PC-9 (cell line): ENCODE measurements around the gene AHDC1. TPM values are rescaled to one million over a fixed set of nuclear protein-coding genes. Genes with fewer than 3 reads are reported as not detected.
"Not testable (repeated sequence)": the region's sequence is repeated elsewhere in the genome, so short reads cannot be mapped to it uniquely, and the experiment has no call there.

ENCODE experiments used
- BruUV-seq: library from RNA; stranded (reverse); fragments of 400-500 nt; replicated peaks from 2 replicates; lab custom pipeline; 2021; lab: Mats Ljungman, UMichigan
- CTCF ChIA-PET: fragments of 300-600 bp; sonication (Branson Sonifier 250); formaldehyde crosslinking; loops from one replicate; lab custom pipeline; 2022; ENCODE audit warnings: antibody characterized with exemption; lab: Charles Lee
- POLR2A ChIA-PET: fragments of 300-600 bp; sonication (Branson Sonifier 250); formaldehyde crosslinking; loops from one replicate; lab custom pipeline; 2022; ENCODE audit warnings: antibody characterized with exemption; ENCODE audit not compliant: unreplicated experiment; lab: Charles Lee
- DNase-seq, 2 experiments: peaks; one replicate each; pipeline versions ENCODE4 v3.0.0 to v3.0.0-alpha.2; 2015 to 2022; ENCODE audit warnings: mixed read lengths in 1 of 2
- H2AFZ ChIP-seq: fragments of 200-600 bp; sonication (generic); 2 replicates; pipeline ENCODE4 v1.8.1; 2017; ENCODE audit warnings: antibody characterized with exemption
- H3F3A ChIP-seq: fragments of 200-600 bp; sonication (generic); 2 replicates; pipeline ENCODE4 v1.8.1; 2017; ENCODE audit warnings: antibody characterized with exemption, mild to moderate bottlenecking, low read depth; ENCODE audit not compliant: insufficient read depth
- H3K27ac ChIP-seq: fragments of 200-600 bp; sonication (generic); 2 replicates; pipeline ENCODE4 v1.6.1; 2016; ENCODE audit warnings: mixed run types
- H3K27me3 ChIP-seq: fragments of 200-600 bp; sonication (generic); 2 replicates; pipeline ENCODE4 v1.6.1; 2016; ENCODE audit warnings: low read depth, mixed run types; ENCODE audit not compliant: insufficient read depth
- H3K36me3 ChIP-seq: fragments of 200-600 bp; sonication (generic); 2 replicates; pipeline ENCODE4 v1.6.1; 2016; ENCODE audit warnings: low read depth, mixed run types
- H3K4me1 ChIP-seq: fragments of 200-600 bp; sonication (generic); replicated peaks from 2 replicates; pipeline ENCODE4 v1.6.1; 2016; ENCODE audit warnings: mixed run types; ENCODE audit not compliant: insufficient read depth
- H3K4me2 ChIP-seq: fragments of 200-600 bp; sonication (generic); 2 replicates; pipeline ENCODE4 v1.6.1; 2017; ENCODE audit warnings: mixed run types
- H3K4me3 ChIP-seq: fragments of 200-600 bp; sonication (generic); 2 replicates; pipeline ENCODE4 v1.6.1; 2016; ENCODE audit warnings: mixed run types
- H3K79me2 ChIP-seq: fragments of 200-600 bp; sonication (generic); 2 replicates; pipeline ENCODE4 v1.6.1; 2017; ENCODE audit warnings: low read depth, mixed run types
- H3K9me2 ChIP-seq: fragments of 200-600 bp; sonication (generic); 2 replicates; pipeline ENCODE4 v1.8.1; 2017; ENCODE audit warnings: mild to moderate bottlenecking; ENCODE audit not compliant: insufficient read depth
- H3K9me3 ChIP-seq: fragments of 200-600 bp; sonication (generic); 2 replicates; pipeline ENCODE4 v1.8.1; 2016; ENCODE audit warnings: low read depth; ENCODE audit not compliant: insufficient read depth
- H4K20me1 ChIP-seq: fragments of 200-600 bp; sonication (generic); 2 replicates; pipeline ENCODE4 v1.8.1; 2017; ENCODE audit not compliant: insufficient read depth
- EZH2 ChIP-seq: fragments of 200-600 bp; sonication (generic); IDR thresholded peaks from 2 replicates; pipeline ENCODE4 v1.8.0; 2017; ENCODE audit warnings: antibody characterized with exemption, low read depth
- intact Hi-C: fragments of 100-400 bp; cut with micrococcal nuclease; formaldehyde crosslinking; loops from one replicate; pipeline ENCODE4 v1.10.0; 2022; ENCODE audit not compliant: unreplicated experiment
- total RNA-seq: library from RNA; stranded (reverse); gene quantifications from 2 replicates; pipeline ENCODE4 v1.2.3, GENCODE V29; 2021
- TF ChIP-seq, protein P1 (sequence below): fragments of 200-600 bp; sonication (generic); conservative IDR thresholded peaks from 2 replicates; pipeline ENCODE4 v1.6.1; 2017; ENCODE audit warnings: mixed run types, antibody characterized with exemption, mild to moderate bottlenecking, moderate library complexity

Gene AHDC1
- total RNA-seq, 1 experiment from 2014 or later = 48.8 TPM

DNA sequence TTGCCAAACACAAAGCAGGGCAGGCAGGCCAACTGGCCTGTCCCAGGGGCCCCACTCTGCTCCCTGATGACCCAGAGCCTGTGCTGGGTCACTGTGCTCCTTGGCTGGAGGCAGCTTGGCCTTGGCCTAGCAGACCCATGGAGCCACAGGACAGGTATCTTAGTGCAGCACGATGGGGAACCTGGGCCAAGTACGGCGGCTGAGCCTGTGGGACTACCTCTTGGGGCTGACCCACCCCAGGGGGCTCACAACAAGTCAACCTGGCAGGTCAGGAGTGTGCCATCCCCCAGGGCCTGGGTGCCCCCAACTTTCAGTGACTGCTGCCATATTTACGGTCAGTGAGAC lies 41.1 kb upstream of the AHDC1 start:
- H3K36me3 ChIP-seq = no peaks in the 10 kb centered on the region
- TF ChIP-seq EZH2 = no peak
- TF ChIP-seq, protein P1, sequence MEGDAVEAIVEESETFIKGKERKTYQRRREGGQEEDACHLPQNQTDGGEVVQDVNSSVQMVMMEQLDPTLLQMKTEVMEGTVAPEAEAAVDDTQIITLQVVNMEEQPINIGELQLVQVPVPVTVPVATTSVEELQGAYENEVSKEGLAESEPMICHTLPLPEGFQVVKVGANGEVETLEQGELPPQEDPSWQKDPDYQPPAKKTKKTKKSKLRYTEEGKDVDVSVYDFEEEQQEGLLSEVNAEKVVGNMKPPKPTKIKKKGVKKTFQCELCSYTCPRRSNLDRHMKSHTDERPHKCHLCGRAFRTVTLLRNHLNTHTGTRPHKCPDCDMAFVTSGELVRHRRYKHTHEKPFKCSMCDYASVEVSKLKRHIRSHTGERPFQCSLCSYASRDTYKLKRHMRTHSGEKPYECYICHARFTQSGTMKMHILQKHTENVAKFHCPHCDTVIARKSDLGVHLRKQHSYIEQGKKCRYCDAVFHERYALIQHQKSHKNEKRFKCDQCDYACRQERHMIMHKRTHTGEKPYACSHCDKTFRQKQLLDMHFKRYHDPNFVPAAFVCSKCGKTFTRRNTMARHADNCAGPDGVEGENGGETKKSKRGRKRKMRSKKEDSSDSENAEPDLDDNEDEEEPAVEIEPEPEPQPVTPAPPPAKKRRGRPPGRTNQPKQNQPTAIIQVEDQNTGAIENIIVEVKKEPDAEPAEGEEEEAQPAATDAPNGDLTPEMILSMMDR = no peak
- H3K27ac ChIP-seq = no peak overlapping the region
- intact Hi-C loops = no loop called here
- no peaks in the 10 kb centered on the region for H3K79me2 ChIP-seq
- no peak overlapping the region for H2AFZ ChIP-seq
- DNase-seq = no peak
- no TSS peak for BruUV-seq
- H3K27me3 ChIP-seq = no peaks in the 10 kb centered on the region
- peaks cover 1% of the 10 kb centered on the region; the same call in 1 of the 2 replicates for H3K4me1 ChIP-seq
- H4K20me1 ChIP-seq = no peaks in the 10 kb centered on the region
- ChIA-PET CTCF (no interaction called here), POLR2A (no interaction called here)
- no peak overlapping the region for H3K4me2 ChIP-seq
- H3F3A ChIP-seq = 0 out of 2 replicates have a peak, but pooled peaks cover 1% of the 10 kb centered on the region
- H3K9me3 ChIP-seq = no peaks in the 10 kb centered on the region
- no peak overlapping the region for H3K4me3 ChIP-seq
- no peaks in the 10 kb centered on the region for H3K9me2 ChIP-seq

- H2AFZ ChIP-seq = no peak overlapping the region
Measured at GRCh38 chr1:27644369-27645070, 40.6 kb upstream of the AHDC1 start.

GRCh38 chr1:27643600-27644368 lies 39.8 kb upstream of the AHDC1 start:
- Histone ChIP-seq H3K79me2 (no peaks in the 10 kb centered on the region), H3K4me2 (no peak overlapping the region), H2AFZ (no peak overlapping the region), H3K9me3 (no peaks in the 10 kb centered on the region), H3K27me3 (no peaks in the 10 kb centered on the region), H3K4me3 (no peak overlapping the region), H3K27ac (no peak overlapping the region), H3K36me3 (no peaks in the 10 kb centered on the region), H3F3A (no peaks in the 10 kb centered on the region), H4K20me1 (no peaks in the 10 kb centered on the region), H3K9me2 (no peaks in the 10 kb centered on the region), H3K4me1 (no peaks in the 10 kb centered on the region)
- CTCF ChIA-PET = no interaction called here
- BruUV-seq = no TSS peak
- intact Hi-C loops = no loop called here
- TF ChIP-seq, protein P1 = peak; percentile 71
- no peak for TF ChIP-seq EZH2
- POLR2A ChIA-PET = no interaction called here
- peak in 1 of 2 experiments; percentile 33 for DNase-seq

More at GRCh38 chr1:27644369-27645070, 40.6 kb upstream of the AHDC1 start:
- H3K27me3 ChIP-seq = no peaks in the 10 kb centered on the region
- TF ChIP-seq EZH2 = no peak
- TF ChIP-seq, protein P1 = no peak
- intact Hi-C loops = no loop called here
- H3K9me3 ChIP-seq = no peaks in the 10 kb centered on the region
- no peaks in the 10 kb centered on the region for H3K79me2 ChIP-seq
- H3K4me1 ChIP-seq = no peaks in the 10 kb centered on the region
- no peaks in the 10 kb centered on the region for H3K36me3 ChIP-seq
- no peak overlapping the region for H3K4me2 ChIP-seq
- no peak overlapping the region for H3K27ac ChIP-seq
- ChIA-PET POLR2A (no interaction called here), CTCF (no interaction called here)
- H4K20me1 ChIP-seq = no peaks in the 10 kb centered on the region
- no peak for DNase-seq
- no TSS peak for BruUV-seq
- H3K9me2 ChIP-seq = no peaks in the 10 kb centered on the region
- no peak overlapping the region for H3K4me3 ChIP-seq
- H3F3A ChIP-seq = no peaks in the 10 kb centered on the region

DNA sequence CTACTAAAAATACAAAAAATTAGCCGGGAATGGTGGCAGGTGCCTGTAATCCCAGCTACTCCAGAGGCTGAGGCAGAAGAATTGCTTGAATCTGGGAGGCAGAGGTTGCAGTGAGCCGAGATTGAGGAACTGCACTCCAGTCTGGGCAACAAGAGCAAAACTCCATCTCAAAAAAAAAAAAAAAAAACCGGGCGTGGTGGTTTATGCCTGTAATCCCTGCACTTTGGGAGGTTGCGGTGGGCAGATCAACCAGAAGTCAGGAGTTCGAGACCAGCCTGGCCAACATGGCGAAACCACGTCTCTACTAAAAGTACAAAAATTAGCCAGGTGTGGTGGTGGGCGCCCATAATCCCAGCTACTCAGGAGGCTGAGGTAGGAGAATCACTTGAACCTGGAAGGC lies 36.6 kb upstream of the AHDC1 start:
- H3K27me3 ChIP-seq, H2AFZ ChIP-seq, H3K27ac ChIP-seq, H3F3A ChIP-seq, intact Hi-C loops, H3K4me3 ChIP-seq, CTCF ChIA-PET, H3K4me2 ChIP-seq, H3K4me1 ChIP-seq, DNase-seq, H4K20me1 ChIP-seq, BruUV-seq, POLR2A ChIA-PET, H3K36me3 ChIP-seq, H3K9me2 ChIP-seq, H3K79me2 ChIP-seq, H3K9me3 ChIP-seq: not testable (repeated sequence)
